GM12873 (cell line): ENCODE measurements around the gene PTPN1.

Experiments
- TF ChIP-seq, protein P1 (sequence below): IDR thresholded peaks from 2 replicates; pipeline ENCODE4 v1.5.1; 2012; ENCODE audit warnings: low read depth, mild to moderate bottlenecking, moderate library complexity, low read length, control low read depth; ENCODE audit not compliant: insufficient read depth; ENCODE audit errors: missing control alignments

Gene PTPN1

DNA sequence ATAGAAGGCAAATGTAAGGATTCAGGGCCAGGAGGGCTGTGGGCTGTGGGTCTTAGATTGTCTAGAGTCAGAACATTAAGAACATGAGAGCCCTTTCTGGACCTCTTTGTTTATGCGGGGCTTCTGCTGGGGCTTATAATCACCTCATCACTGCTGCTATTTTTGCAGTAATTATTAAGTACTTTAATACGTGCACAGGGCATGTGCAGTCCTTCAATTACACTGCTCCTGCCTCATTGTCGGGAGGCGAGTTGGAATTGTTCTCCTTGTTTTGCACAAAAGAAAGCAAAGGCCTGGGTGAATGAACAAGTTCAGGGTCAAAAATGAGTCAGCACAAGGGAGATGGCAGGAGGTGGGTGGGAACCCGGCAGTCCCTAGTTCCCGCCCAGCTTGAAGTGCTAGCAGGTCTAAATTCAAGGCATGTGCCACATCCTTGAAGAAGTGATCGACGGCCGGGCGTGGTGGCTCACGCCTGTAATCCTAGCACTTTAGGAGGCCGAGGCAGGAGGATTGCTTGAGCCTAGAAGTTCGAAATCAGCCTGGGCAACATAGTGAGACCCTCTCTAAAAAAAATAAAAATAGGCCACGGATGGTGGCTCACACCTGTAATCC is 34.4 kb upstream of the PTPN1 start:
- TF ChIP-seq, protein P1, sequence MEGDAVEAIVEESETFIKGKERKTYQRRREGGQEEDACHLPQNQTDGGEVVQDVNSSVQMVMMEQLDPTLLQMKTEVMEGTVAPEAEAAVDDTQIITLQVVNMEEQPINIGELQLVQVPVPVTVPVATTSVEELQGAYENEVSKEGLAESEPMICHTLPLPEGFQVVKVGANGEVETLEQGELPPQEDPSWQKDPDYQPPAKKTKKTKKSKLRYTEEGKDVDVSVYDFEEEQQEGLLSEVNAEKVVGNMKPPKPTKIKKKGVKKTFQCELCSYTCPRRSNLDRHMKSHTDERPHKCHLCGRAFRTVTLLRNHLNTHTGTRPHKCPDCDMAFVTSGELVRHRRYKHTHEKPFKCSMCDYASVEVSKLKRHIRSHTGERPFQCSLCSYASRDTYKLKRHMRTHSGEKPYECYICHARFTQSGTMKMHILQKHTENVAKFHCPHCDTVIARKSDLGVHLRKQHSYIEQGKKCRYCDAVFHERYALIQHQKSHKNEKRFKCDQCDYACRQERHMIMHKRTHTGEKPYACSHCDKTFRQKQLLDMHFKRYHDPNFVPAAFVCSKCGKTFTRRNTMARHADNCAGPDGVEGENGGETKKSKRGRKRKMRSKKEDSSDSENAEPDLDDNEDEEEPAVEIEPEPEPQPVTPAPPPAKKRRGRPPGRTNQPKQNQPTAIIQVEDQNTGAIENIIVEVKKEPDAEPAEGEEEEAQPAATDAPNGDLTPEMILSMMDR: no peak

DNA sequence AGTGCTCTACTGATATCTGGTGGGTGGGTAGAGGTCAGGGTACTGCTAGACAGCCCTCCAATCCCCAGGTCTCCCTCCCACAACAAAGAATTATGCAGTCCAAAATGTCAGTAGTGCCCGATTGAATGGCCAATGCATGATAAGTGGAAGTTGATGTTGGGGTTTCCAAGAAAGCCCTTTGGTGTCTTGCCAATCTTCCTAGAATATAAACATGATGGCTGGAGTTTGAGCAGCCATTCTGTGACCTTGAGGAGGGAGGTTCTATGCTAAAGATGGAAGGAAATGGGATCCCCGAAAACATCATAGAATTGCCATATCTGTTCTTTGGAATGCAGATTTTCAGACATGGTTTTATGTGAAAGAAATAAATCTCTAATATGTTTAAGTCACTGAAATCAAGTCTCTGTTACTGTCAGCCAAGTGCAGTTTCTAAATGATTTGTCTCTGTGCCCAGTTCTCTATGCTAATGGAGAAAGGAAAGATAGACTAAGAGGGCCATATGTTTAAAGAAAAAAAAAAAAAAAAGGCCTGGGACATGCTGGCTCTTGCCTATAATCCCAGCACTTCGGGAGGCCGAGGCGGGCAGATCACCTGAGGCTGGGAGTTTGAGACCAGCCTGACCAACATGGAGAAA is 32.8 kb upstream of the PTPN1 start:
- TF ChIP-seq, protein P1: peak; percentile 13

DNA sequence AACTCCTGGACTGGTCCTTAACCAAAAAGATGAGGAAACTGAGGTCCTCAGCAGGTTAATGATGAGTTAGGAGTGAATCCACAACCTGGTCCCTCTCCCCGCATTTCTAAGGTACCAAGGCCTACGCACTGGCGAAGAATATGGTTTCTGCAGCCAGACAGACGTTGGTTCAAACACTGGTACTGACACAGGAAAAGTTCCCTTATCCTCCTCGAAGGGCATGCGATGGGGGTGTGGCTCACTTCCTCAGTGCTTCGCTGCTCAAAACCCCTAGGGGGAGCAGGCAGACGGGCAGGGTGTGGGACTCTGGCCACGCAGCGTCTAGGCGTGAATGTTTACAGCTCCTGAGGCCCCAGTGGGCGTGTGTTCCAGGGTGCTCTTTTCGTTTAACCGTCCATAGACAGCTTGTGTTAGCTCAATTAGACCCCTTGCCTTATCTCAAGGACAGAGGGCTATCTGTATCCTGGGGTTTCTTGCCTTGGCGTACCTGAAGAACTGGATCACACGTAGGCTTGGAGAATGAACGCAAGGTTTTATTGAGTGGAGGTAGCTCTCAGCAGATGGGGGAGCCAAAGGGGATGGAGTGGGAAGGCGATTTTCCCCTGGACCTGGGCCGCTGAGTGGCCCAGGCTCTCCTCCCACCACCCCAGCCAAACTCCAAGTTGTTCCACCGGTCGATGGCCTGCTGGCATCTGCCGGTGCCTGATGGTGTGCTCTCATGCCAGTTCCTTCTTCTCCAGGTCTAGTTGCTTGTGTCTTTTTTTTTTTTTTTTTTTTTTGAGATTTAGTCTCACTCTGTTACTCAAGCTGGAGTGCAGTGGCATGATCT is 31.8 kb upstream of the PTPN1 start:
- TF ChIP-seq, protein P1: peak; percentile 92

DNA sequence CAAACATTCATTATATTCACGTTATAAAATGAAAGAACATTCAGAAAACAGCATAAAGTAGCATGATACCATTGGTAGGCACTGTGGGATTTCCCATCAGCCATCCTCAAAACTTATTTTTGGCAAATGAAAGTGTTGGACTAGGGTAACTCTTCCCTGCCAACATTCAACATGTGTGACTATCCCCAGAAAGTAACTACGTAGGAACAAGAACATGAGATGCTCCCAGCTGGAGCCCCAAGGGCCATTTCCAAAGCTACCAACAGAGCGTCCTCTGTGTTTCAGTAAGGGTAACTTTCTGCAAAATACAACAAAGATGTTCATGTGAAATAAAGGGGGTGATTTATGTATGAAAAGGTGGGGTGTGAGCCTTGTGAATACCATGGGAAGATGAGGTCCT is 28.4 kb upstream of the PTPN1 start:
- TF ChIP-seq, protein P1: no peak

DNA sequence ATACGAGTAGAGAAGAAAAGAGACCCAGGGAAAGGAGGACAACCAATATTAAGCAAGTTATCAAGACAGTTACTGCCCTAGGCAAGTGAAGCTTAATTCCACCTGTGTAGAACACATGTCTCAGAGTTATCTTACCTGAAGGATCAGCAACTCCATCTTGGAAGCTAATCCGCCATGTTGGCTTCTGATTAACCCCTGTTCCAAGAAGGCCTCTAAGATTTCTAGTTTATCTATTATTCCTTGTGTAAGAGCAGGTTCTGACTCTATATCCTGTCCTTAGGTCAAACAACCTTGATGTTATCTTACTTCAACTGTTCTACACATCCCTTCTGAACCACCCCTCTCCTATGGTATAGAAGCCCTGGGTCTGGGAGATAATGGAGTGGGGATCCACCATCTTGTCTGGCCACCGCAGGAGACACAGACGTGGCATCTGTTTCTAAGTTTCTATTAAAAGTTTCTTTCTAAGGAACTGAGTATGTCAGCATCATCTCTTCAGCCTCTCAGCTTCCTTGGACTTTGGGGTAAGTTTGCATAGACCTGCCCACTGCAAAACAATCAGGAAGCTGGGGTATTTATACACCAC is 27.7 kb upstream of the PTPN1 start:
- TF ChIP-seq, protein P1: no peak

DNA sequence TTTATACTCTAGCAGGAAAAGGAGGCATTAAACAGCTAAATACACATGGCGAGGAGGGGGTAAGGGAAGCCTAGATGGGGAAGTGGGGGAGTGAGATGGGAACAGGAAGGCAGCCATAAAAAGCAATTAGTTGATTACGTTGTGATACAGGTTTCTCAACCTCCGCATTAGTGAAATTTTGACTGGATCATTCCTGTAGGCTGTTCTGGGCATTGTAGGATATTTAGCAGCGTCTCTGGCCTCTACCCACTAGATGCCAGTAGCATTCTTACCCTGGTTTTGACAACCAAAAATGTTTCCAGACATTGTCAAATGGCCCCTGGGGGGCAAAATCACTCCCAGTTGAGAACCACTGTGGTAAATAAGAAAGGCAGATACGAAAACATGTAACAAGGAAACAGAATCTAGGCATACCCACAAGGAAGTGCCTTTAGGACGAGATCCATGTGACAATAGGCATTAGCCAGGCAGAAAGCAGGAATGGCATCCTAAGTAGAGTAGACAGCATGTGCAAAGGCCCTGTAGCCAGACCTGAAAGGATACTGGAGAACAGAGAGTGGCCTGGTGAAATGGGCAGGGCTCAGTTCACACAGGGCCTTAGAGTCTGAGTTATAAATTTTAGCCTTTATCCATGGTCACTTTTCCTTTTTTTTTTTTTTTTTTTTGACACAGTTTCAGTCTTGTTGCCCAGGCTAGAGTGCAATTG is 25.8 kb upstream of the PTPN1 start:
- TF ChIP-seq, protein P1: no peak
